NOMO-1 (cell line): ENCODE measurements around the gene AMACR.
A peak's percentile ranks its signal among the peaks of the same experiment; 100 is the strongest.

Source experiments
- DNase-seq, 2 experiments: peaks; one replicate each; lab custom pipeline; 2025; ENCODE audit not compliant: unreplicated experiment in 2 of 2; lab: John Stamatoyannopoulos, UW

The AMACR gene

DNA sequence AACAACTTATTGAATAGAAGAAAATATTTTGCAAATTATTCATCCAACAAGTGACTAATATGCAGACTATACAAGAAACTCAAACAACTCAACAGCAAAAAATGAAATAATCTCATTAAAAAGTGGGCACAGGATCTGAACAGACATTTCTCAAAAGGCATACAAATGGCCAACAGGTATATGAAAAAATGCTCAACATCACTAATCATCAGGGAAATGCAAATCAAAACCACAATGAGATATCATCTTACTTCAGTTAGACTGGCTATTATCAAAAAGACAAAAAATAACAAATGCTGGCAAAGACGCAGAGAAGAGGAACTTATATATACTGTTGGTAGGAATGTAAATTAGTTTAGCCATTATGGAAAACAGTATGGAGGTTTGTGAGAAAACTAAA lies 1.8 kb upstream of the AMACR start:
- DNase-seq, result no peak

DNA sequence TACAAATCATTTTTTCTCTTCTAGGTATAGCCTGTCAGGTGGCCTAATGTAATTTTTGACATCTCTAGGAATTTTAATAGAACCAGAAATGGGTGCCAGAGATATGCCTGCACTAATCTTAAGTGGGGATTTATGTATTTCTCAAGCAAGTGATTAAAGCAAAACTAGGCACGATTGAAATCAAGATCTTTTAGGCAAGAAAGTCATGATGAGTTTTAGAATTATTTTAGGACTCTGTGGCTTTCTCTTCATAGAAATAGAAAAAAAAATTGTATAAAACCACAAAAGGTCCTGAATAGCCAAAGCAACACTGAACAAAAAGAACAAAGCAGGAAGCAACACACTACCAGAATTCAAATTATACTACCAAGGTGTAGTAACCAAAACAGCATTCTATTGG lies 952 bp upstream of the AMACR start:
- DNase-seq, result peak in 1 of 2 experiments; percentile 61

- DNase-seq, result no peak
Observed at GRCh38 chr5:34007201-34007620, 639 bp downstream of the AMACR start.

- DNase-seq, result no peak
Observed at GRCh38 chr5:34005681-34006080, 2.2 kb downstream of the AMACR start.

DNA sequence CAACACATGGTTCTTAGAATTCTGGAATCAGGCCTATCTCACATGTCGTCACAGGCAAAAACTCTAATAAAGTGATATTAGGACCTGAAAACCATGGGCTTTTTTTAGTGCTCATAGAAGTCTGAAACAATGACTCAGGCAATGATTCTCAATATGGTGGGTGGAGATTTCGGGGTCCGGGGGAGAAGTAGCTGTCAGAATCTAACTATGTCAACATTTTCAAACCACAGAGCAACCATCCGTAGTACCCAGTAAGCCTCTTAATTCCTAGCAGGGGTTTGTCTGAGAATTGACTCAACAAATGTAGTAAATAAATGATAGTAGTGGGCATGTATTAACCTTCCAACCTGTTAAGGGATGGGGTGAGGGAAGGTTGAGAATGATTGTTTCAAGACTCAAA lies 2.6 kb downstream of the AMACR start:
- no peak for DNase-seq

DNA sequence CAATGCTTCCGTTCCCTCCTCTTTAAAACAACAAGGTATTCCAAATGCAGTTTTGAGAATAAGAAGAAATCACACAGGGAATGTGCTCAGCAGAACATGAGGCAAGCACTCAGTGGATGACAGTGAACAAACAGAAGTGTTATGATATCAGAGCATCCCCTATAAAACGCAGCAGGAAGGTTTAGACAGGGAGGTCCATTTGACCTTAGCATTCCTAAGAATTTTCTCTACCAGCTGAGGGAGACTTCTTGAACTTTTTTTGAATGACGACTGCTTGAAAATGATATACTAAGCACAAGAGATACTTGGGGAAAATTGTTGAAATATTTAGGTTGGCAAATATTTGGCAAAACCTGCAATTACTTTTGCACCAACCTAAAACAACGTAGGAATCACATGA lies 3.9 kb downstream of the AMACR start:
- no peak for DNase-seq

- DNase-seq, result no peak
Observed at GRCh38 chr5:34002629-34003328, 5.1 kb downstream of the AMACR start.

DNA sequence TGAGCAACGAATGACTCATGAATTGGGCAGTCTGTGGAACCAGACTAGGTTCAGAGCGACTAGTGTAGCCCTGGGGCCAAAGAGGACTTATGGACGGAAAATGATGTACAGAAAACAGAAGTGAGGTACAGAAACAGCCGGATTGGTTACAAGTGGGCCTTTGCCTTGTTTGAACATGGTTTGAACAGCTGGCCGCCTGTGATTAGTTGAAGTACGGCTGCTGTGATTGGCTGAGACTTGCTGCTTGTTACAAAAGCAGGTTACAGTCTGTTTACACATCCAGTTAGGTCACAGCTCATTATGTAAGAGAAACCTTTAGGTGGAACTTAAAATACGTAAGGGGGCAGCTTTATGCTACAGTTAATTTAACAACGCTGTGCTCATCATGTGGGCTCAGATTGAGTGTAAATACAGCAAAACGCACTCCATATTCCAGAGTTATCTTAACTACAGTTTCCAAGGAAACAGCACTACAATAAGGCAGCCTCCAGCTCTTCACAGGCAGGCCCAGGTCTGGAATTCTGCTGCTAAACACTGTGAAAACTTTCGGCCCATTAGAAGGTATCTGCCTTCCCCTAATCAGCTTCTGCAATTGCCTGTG lies 6.5 kb downstream of the AMACR start:
- peak; percentile 60 to 82 for DNase-seq

DNA sequence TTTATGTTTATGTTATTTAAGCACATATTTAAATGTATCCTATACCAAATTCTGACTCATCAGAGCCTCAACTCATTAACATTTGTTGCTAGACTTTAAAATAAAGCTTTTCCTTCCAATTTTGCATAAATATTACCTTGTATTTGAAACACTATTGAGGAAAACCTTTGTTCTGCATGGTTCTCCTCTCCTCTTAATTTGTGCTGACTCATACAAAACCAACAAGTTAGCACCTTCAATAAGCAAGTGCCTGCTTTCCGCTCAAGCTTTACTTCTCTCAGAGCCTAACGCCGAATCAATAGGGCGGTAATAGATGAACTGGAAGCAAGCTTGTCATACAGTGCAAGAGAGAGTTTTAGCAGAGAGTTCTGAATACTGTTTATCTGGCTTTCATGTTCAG lies 7.9 kb downstream of the AMACR start:
- no peak for DNase-seq

DNA sequence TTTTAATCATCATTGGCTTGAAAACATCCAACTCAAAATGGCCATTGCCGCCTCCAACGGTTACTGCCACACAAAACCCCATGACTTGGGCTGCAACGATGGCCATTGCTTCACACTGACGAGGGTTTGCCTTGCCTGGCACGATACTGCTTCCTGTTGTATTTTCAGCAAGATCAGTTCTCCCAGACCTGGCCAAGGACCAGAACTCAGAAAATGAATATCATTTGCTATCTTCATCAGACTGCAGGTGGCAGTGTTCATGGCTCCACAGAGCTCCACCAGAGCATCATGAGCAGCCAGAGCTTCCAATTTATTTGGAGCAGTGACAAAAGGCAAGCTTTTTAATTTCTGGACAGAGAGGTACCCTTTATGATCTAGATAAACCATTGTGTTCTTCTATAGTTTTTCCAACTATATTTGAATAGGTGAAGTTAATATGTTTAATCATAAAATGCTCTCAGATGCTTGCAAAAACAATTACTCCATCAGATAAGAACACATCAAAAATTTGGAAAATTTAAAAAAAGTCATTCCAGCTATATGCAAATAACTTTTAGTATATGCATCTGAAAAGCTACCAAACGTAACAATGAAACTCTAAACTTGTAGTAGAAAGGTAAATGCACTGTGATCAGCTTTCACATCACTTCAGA lies 10.4 kb downstream of the AMACR start:
- DNase-seq, result peak; percentile 93 to 99

GRCh38 chr5:33995865-33996264 lies 12.0 kb downstream of the AMACR start:
- peak; percentile 43 to 68 for DNase-seq

GRCh38 chr5:33994845-33995244 lies 13.0 kb downstream of the AMACR start:
- DNase-seq, result no peak

- no peak for DNase-seq
Observed at GRCh38 chr5:33992864-33993263, 15.0 kb downstream of the AMACR start.

- no peak for DNase-seq
Observed at GRCh38 chr5:33985447-33985846, 22.4 kb downstream of the AMACR start.

DNA sequence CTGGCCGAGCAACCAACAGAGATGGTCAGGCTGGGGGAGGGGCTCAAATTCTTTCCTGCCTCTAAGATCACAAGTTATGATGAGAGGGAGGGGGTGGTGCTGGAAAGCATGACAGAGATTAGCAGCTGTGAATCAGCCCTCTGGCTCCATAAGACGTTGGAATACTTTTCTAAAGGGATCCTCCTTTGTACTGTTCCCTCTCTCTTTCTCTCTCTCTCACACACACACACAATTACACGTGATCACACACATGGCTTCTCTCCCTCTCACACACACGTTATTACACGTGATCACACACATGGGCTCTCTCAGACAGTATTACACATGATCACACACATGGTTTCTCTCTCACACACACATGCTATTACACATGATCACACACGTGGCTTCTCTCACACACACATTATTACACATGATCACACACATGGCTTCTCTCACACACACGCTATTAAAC lies 23.2 kb downstream of the AMACR start, which contains the start of gene SLC45A2:
SLC45A2 (minus strand) TSS at position 23 of the 454 bp plus-strand sequence. CDS start 110 bp downstream, outside the sequence.
- no peak for DNase-seq

- DNase-seq, result no peak
Observed at GRCh38 chr5:33984178-33984577, 23.7 kb downstream of the AMACR start.

DNA sequence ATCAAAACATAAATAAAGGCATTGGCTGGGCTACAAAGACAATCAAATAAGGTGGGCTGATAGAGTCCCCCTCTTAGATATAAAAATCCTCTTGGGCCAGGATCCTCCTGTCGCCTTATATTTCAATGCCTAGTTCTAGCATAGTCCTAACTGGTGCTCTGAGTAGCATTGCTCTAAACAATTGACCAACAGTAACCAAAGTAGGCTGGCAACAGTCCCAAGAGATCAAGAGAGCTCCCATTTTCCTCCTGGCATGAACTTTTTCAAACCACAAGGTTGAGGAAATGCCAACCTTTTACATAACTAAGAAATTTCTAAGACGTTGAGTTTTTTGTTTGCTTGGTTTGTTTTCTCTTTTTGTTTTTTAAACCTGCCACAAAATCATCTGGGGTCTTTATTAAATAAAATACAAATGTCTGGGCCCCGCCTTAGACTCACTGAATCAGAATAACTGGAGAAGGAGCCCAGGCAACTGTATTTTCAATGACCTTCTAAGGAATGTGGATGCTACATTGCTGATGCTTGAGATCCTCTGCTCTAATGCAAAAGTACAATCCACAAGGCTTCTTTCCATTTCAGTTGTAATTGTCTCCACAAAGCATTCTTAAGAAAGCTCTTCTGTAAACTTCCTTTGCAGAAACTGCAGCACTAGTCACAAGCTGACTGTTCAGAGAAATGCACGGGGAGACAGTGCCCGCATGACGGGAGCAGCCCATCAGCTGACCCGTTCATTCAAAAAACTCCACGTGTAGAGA lies 26.3 kb downstream of the AMACR start:
- no peak for DNase-seq

DNA sequence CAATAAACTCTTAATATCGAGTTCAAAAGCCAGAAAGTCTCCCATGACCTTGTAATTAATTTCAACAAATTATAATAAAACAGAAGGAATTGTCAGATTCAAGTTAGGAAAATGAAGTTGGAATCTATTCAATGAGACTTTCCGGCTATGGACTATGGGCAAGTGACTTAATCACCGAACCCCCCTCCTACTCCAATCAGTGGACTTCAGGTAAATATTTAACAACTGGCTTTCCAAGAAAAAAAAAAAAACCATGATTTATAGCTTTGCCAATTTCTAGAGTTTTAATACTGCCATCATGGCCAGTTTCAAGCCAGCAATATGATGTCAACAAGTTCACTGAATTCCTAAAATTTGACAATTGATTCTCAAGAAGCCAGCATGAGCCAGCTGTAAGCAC lies 27.8 kb downstream of the AMACR start:
- no peak for DNase-seq

DNA sequence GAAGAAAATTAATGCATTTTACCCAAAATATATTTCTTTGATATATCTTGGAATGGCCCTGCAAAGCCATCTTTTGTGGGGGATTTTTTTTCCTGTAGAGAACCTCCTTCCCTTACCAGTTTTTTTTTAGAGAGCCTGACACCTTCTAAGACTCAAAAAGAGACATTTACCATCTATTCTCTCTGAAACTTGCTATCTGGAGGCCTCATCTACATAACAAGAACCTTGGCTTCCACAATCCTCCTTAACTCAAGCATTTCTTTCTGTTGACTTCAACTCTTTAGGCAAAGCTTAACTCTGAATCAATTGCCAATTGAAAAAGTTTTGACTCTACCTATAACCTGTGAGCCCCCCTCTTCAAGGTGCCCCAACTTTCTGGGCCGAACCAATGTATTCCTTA lies 29.5 kb downstream of the AMACR start:
- DNase-seq, result no peak

DNA sequence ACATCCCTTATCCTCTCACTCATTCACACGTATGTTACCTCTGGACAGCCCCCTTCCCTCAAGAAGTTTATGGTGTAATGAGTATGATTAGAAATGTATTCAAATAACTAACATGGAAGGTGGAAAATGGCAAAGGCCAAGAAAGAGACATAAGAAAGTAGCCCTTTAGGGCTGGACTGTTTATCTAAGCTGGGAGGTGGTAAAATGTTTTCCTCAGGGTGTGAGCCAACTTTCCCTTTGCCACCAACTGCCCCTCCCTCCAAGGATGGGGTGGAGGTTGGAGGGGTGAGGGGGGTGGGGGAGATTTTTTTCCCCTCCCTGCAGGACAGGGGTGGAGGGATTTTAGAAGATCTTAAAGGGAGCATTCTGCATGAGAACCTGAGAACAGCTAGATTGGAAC lies 31.5 kb downstream of the AMACR start:
- no peak for DNase-seq

DNA sequence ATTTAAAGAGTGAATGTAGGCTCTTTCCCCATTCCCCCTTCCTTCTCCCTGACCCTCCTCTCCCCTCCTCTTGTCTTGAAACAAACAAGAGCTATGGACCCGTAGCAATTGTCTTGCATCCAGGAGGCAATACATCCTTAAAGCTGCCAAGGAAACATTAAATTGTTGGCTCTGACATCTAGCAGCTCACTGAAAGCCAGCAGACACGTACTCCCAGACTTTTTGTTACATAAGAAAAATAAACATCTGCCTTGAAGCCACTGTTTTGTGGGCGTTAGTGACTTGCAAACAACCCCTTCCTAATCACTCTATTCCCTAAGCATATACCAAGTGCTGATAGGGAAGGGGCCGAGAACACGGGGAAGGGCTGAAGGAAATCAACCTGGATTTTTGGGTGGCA lies 32.0 kb downstream of the AMACR start:
- no peak for DNase-seq
